Mesothelial cell of epicardium (in vitro differentiated cells): ENCODE measurements around the gene EIF4G3. TPM values are rescaled to one million over a fixed set of nuclear protein-coding genes. Genes with fewer than 3 reads are reported as not detected.

Experiments
- DNase-seq, 2 experiments: peaks; one replicate each; pipeline ENCODE4 v3.0.0; 2021; ENCODE audit warnings: low spot score in 2 of 2; ENCODE audit not compliant: unreplicated experiment in 2 of 2
- H3K27ac Mint-ChIP-seq: 2 replicates; pipeline ENCODE4 v1.8.0; 2021; ENCODE audit warnings: mixed read lengths
- H3K27me3 Mint-ChIP-seq: 2 replicates; pipeline ENCODE4 v1.8.0; 2021; ENCODE audit warnings: low read depth, mixed read lengths
- H3K36me3 Mint-ChIP-seq: 2 replicates; pipeline ENCODE4 v1.8.0; 2021; ENCODE audit warnings: mixed read lengths
- H3K4me1 Mint-ChIP-seq: 2 replicates; pipeline ENCODE4 v1.8.0; 2021; ENCODE audit warnings: mixed read lengths
- H3K4me3 Mint-ChIP-seq: 2 replicates; pipeline ENCODE4 v1.8.0; 2021; ENCODE audit warnings: mild to moderate bottlenecking, moderate library complexity, mixed read lengths
- H3K9me3 Mint-ChIP-seq: 2 replicates; pipeline ENCODE4 v1.8.0; 2021; ENCODE audit warnings: mixed read lengths
- microRNA-seq: library from miRNA; unstranded; fragments of <30 nt; microRNA quantifications from one replicate; pipeline ENCODE4 v1.2.0, GENCODE V29; 2021; ENCODE audit warnings: inconsistent platforms, mixed read lengths
- total RNA-seq: library from RNA; stranded (reverse); gene quantifications from 3 replicates; pipeline ENCODE4 v1.2.1, GENCODE V29; 2021
- TF ChIP-seq, protein P1 (sequence below): fragments of 200-600 bp; sonication (generic); IDR thresholded peaks from one replicate; pipeline ENCODE4 v1.5.0; 2021; ENCODE audit warnings: antibody characterized with exemption; ENCODE audit not compliant: unreplicated experiment

EIF4G3 gene
- total RNA-seq, 1 donor from 2014 or later: 106 TPM

GRCh38 chr1:20770314-20771087 lies 406.2 kb downstream of the EIF4G3 start:
- Mint-ChIP-seq H3K9me3 (no peaks in the 10 kb centered on the region), H3K4me1 (peaks cover 3% of the 10 kb centered on the region), H3K27me3 (no peaks in the 10 kb centered on the region), H3K36me3 (peaks cover 30% of the 10 kb centered on the region), H3K4me3 (no peak overlapping the region), H3K27ac (no peak overlapping the region)
- TF ChIP-seq, protein P1, sequence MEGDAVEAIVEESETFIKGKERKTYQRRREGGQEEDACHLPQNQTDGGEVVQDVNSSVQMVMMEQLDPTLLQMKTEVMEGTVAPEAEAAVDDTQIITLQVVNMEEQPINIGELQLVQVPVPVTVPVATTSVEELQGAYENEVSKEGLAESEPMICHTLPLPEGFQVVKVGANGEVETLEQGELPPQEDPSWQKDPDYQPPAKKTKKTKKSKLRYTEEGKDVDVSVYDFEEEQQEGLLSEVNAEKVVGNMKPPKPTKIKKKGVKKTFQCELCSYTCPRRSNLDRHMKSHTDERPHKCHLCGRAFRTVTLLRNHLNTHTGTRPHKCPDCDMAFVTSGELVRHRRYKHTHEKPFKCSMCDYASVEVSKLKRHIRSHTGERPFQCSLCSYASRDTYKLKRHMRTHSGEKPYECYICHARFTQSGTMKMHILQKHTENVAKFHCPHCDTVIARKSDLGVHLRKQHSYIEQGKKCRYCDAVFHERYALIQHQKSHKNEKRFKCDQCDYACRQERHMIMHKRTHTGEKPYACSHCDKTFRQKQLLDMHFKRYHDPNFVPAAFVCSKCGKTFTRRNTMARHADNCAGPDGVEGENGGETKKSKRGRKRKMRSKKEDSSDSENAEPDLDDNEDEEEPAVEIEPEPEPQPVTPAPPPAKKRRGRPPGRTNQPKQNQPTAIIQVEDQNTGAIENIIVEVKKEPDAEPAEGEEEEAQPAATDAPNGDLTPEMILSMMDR: no peak
- DNase-seq: no peak

- TF ChIP-seq, protein P1: no peak
- no peak for DNase-seq
- no peaks in the 10 kb centered on the region for H3K27me3 Mint-ChIP-seq
- no peaks in the 10 kb centered on the region for H3K4me1 Mint-ChIP-seq
- no peak overlapping the region for H3K27ac Mint-ChIP-seq
- H3K36me3 Mint-ChIP-seq: peaks cover 41% of the 10 kb centered on the region
- no peak overlapping the region for H3K4me3 Mint-ChIP-seq
- no peaks in the 10 kb centered on the region for H3K9me3 Mint-ChIP-seq
Measured at GRCh38 chr1:20767271-20767670, 409.4 kb downstream of the EIF4G3 start.

- Mint-ChIP-seq H3K4me3 (no peak overlapping the region), H3K27me3 (no peaks in the 10 kb centered on the region), H3K36me3 (peaks cover 52% of the 10 kb centered on the region), H3K4me1 (no peaks in the 10 kb centered on the region), H3K27ac (no peak overlapping the region), H3K9me3 (no peaks in the 10 kb centered on the region)
- DNase-seq: no peak
- TF ChIP-seq, protein P1: no peak
Measured at GRCh38 chr1:20763417-20763816, 413.3 kb downstream of the EIF4G3 start.

- H3K9me3 Mint-ChIP-seq: no peaks in the 10 kb centered on the region
- no peak overlapping the region for H3K27ac Mint-ChIP-seq
- peaks cover 61% of the 10 kb centered on the region for H3K36me3 Mint-ChIP-seq
- DNase-seq: no peak
- H3K4me3 Mint-ChIP-seq: no peak overlapping the region
- TF ChIP-seq, protein P1: no peak
- H3K4me1 Mint-ChIP-seq: no peaks in the 10 kb centered on the region
- no peaks in the 10 kb centered on the region for H3K27me3 Mint-ChIP-seq
Measured at GRCh38 chr1:20760322-20760721, 416.4 kb downstream of the EIF4G3 start.

Small RNAs within 50 kb of the gene (microRNA-seq; reads per million reads assigned to microRNA genes)
- gene MIR1256: 0.88 reads per million

Other genes starting within 250 kb of the EIF4G3 start
- gene ECE1, start 113.6 kb upstream of the EIF4G3 start, total RNA-seq: 39.3 to 41.8 TPM (median 41.1 TPM) in 3 replicates